Erythroblast (primary cell): ENCODE measurements around the gene WDR87.

Experiments
- DNase-seq, 2 experiments: peaks; one replicate each; lab custom pipeline; 2025; lab: John Stamatoyannopoulos, UW
- GATA1 ChIP-seq: IDR thresholded peaks from 2 replicates; pipeline ENCODE4 v1.6.1; 2011; ENCODE audit warnings: low read depth, mild to moderate bottlenecking, control low read depth, low read length, moderate library complexity
- POLR2A ChIP-seq: IDR thresholded peaks from 2 replicates; pipeline ENCODE4 v1.6.1; 2011; ENCODE audit warnings: mild to moderate bottlenecking, low read length

The WDR87 gene

DNA sequence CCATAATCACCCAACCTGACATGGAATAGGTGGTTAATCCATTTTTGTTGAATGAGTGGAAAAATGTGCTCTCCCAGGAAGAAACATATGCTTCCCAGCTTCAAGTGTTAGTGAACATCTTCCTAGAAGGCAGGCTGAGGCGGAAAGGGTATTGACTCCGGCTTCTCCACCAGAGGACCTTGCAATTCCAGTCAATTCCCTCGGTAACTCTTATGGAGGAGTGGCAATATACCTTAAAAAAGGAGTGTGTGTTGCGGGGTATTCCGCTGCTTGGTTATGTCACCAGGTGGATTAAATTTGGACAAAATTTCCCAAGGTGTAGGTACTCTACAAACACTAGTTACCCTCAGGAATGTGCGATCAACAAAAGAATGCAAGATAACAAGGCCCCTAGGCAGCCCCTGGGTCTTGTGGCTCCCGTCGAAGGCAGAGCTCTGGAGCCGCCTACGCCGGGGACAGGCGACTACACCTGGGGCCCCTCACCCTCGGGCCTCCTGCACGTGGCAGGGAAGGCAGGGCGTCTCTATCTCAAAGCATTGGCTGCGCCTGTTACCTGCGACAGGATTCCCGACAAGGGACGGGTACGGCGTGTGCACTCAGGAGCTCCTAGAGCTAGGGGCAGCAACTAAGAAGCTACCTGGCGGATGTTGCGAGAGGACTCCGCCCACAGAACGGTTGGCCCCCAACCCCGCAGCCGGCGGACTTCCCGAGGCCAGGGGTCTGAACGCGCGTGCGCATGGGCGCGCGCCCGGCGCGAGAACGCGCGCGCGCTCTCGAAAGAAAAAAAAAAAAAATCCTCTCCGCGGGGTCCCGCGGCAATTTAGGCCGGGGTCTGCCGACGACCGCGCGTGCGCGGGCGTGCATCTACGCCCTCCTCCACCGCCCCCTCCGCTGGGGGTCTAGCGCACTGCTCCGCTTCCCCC is at the start of gene WDR87:
Gene WDR87, minus strand, starts transcription at position 649 of the 923 bp plus-strand sequence. CDS start 8,355 bp downstream, outside the sequence.
- TF ChIP-seq POLR2A = no peak
- TF ChIP-seq GATA1 = no peak
- DNase-seq = peak in 1 of 2 experiments; percentile 39

DNA sequence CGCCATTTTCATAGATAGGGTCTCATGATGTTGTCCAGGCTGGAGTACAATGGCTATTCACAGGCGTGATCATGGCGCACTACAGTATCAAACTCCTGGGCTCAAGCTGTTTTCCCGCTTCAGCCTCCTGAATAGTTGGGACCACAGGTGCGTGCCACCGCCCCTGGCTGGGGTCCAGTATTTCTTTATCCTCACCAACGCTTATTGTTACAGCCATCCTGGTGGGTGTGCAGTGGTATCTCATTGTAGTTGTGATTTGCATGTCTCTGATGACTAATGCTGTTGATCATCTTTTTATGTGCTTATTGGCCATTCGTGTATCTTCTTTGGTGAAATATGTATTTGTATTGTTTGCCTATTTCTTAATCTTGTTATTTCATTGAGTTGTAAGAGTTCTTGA is 49.6 kb upstream of the WDR87 start:
- DNase-seq = no peak
- TF ChIP-seq POLR2A = no peak
- no peak for TF ChIP-seq GATA1

DNA sequence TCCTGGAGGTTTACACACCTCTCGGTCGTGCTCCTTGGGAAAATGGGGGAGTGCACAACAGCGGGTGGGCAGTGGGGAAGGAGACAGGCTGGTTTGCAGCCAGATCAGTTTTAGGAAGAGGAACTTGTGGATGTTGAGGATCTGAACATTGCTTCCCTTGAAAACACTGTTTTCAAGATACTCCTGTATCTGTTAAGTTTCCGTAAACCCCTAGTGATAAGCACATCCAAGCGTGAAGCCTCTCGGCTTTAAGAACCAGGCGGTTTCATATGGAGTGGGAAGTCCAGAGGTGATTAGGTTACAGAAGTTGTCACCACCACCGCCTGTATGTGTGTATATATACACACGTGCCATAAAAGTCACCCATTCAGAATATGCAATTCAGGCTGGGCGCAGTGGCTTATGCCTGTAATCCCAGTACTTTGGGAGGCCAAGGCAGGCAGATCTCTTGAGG is 48.1 kb upstream of the WDR87 start:
- TF ChIP-seq POLR2A (no peak), GATA1 (no peak)
- no peak for DNase-seq

DNA sequence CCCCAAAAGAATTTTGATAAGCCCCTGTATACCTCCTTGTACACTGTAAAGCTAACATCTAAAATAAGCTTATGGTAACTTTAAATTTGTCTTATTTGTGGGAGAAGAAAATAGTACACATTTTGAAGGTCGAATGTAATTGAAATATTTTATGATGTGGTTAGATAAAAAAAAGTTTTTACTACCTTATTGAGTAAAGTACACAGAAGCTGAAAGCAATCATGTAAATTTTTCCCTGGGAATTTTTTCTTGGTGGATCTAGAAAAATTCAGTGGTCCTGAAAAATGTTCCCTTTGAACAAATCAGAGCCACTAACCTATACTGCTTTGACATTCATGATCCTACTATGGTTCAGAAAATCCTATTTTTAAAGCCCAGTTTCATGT is 47.5 kb upstream of the WDR87 start:
- TF ChIP-seq POLR2A (no peak), GATA1 (no peak)

DNA sequence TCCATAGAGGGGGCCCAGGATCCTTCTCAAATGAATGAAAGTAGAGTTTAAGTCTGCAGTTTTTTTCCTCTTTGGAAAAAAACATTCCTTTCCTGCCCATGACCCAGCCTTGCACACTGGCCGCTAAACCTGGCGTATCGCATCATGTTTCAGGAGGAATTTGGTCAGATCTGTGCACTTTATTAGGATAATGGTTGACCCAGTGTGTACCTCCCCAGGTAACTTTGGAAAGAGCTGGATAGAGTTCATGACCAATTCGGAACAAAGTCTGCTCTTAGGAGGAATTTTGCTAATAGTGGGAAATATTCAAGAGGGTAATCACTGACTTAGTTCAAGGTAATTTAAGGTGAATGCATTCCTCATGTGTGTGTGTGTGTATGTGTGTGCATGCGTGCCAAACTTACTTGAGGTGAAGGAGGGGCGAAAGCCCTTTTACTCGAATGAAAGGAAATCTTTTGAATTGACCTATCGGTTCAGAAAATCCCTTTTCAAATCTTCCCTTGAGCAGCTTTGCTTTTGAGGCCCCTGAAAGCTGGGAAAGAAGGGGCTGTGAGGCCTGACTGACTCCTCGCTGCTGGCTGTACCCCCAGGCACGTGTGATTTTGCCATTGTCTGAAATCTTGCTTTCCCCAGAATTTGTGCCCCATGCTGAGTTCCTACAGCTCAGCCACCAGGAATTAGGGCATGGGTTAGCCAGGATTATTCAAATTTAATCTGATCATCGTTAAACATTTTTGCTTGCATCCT is 47.0 kb upstream of the WDR87 start:
- DNase-seq = no peak
- TF ChIP-seq POLR2A = no peak
- TF ChIP-seq GATA1 = no peak

More for the DNA sequence above, 47.5 kb upstream of the WDR87 start:
- no peak for DNase-seq

DNA sequence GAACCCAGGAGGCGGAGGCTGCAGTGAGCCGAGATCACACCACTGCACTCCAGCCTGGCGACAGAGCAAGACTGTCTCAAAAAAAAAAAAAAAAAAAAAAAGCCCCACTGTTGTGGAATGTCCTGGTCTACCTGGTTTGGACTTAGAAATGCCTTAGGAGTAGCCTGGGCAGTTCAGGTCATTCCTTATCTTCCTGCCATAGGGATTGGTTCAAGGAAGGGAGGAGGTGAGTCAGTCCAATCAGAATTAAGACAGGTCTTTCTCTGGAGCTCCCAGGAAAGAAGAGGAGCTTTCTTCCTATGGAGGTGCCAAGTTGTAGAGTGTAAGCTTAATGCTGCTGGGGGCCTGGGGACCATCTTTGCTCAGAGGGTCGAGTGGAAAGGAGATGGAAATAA is 45.4 kb upstream of the WDR87 start:
- no peak for DNase-seq
- TF ChIP-seq GATA1 = no peak
- no peak for TF ChIP-seq POLR2A

DNA sequence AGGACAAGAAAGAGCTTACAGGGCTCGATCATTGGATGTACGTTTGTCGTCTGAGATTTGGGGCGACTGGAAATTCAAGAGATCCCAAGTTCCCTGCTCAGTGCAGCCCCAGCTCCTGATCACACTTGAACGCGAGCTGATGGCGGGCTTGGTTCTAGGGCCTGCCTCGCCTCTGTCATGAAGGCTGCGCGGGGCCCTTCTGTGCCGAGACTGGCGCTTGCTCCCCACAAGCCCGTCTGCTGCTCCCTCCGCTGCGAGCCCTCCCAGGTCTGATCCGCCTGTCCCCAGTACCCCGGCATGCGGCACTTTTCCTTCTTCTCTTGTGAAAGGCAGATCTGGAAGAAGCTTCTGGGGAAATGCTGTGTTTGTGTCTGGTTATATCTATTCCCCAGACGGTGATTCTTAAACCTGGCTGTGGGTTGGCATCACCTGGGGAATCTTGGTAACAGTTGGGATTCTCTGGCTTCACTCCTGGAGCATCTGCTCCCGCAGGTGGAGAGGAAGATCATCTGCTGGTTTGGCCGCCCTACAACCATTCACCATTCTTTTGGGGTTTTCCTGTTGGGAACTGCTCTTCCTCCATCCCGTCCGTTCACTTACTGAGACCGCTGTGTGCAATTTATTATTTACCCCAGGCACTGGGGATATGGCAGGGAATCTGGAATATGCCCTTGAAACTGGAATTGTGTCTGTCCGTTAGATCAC is 44.2 kb upstream of the WDR87 start:
- TF ChIP-seq GATA1 = no peak
- no peak for TF ChIP-seq POLR2A
- no peak for DNase-seq

DNA sequence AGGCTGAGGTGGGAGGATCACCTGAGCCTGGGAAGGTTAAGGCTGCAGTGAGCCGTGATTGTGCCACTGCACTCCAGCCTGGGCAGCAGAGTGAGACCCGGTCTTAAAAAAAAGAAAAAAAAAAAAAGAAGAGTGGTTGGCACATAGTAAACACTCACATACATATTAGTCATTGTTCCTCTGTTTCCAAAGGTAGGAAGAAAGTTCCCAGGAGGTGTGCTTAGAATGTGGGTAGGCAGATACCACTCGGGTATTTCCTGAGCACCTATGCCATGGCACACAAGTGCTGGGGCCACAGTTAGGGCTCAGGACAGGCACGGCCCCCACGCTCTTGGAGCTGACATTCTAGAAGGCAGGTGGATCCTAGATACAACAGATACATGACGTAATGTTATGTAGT is 42.0 kb upstream of the WDR87 start:
- no peak for DNase-seq
- TF ChIP-seq POLR2A (no peak), GATA1 (no peak)

DNA sequence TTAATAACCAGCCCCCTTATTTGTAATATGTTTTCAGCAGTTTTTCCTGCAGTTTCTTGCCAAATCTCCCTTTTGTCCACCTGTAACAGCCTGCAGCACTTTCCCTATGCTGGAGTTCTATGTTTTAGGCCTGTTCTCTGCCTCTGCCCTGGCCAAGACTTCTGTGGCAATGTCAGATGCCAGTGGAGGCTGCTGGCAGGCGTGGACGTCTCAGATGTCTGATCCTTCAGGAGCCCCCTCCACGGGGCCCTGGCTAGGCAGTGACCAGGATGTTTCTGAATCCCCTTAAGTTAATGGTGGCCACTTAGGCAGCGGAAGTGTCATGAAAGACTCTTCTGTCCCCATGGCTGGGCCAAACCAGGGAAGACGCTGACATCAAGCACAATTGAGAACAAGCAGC is 41.4 kb upstream of the WDR87 start:
- TF ChIP-seq GATA1 (no peak), POLR2A (no peak)
- DNase-seq = no peak

DNA sequence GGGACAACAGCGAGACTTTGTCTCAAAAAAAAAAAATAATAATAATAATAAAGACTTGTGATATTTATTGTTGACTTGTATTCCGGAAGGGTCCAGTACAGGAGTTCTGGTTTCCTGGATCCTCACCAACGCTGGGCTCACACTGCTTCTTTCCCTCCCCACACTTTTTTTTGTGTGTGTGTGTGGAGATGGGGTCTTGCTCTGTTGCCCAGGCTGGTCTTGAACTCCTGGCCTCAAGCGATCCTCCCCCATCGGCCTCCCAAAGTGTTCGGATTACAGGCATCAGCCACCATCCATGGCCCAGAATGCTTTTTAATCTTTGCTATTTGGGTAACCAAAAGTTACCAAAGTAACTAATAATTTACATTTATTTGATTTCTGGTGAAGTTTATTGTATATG is 39.7 kb upstream of the WDR87 start:
- TF ChIP-seq POLR2A (no peak), GATA1 (no peak)
- no peak for DNase-seq

DNA sequence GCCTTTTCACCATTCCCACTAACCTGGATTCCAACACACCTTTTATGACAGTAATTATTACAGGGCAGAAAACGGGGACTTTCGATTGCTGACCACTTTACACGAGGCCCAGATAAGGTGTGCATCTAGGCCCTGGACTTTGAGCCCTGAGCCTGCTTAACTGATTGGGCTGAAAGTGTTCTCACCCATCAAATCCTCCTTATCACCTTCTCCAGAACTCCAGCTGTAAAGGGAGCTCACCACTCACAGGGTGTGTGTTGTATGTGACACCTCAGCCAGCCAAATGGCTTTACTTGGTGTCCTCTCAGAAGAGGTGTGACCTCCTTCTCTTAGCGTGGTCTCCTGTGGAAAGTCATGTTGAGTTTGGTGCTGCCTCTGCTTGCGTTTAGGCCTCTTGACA is 37.1 kb upstream of the WDR87 start:
- DNase-seq = peak; percentile 63 to 73
- TF ChIP-seq GATA1 = no peak
- no peak for TF ChIP-seq POLR2A

DNA sequence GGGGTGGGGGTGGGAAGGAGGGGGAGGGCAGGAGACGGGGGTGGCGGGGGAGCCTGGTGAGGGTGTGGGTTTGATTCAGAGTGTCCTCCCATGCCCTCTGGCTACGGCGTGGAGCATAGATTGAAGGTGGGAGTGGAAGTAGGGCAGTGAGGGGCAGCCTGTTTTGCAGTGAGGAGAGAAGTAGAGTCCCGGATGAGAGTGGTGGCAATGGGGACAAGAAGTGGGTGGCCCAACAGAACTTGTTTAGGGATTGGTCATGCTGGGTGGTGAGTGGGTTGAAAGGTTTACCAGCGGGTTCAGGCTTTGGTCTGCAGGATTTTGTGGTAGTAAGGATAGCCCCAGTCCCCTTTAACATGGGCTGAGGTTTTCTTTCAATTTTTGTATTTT is 36.1 kb upstream of the WDR87 start:
- no peak for TF ChIP-seq GATA1
- no peak for TF ChIP-seq POLR2A
- DNase-seq = no peak

DNA sequence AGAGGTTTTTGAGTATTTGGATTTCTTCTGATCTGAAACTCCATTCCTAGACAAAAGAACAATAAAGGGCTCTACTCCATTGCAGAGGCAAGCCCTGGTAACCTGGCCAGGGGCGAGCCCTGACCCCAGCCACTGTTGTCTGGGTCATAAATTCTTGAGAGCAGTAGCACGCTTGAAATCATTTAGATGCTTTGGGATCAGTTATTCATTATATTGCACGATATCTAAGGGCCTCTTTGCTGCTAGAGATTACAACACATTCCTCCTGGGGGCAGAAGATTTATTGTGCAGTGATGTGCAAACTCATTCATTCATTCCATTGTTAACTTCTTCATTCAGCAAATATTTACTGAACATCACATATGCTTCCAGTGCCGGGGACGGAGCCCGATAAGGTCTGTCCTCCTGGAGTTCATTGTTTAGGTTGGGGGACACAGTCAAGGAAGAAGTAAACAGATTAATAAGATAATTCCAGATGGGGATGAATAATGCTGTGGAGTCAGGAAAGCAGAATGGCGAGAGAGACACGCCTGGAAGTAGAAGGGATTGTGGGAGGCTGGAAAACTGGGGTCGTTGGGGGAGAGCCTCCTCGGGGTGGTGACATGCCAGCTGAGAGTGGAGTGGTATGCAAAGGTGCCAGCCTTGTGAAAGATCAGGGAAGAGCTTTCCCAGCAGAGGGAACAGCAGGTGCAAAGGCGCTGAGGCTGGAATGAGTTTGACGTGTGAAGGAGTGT is 35.6 kb upstream of the WDR87 start:
- DNase-seq = no peak
- no peak for TF ChIP-seq GATA1
- no peak for TF ChIP-seq POLR2A

DNA sequence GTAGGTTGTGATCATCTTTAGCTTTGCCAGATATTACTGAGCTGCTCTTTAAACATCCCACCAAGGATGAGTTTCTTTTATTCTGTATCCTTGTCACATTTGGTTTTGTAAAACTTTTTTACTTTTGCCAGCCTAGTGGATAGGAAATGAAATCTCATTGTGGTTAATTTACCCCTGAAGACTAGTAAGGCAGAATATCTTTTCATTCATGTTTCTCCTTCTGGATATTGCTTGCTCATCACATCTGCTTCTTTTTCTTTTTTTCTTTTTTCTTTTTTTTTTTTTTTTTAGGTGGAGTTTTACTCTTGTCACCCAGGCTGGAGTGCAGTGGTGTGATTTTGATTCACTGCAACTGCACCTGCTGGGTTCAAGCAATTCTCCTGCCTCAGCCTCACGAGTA is 32.0 kb upstream of the WDR87 start:
- TF ChIP-seq GATA1 = no peak
- TF ChIP-seq POLR2A = no peak
- no peak for DNase-seq
